Stimulated activated CD8-positive, alpha-beta memory T cell treated with anti-CD3 and anti-CD28 coated beads, Interleukin-15, amount 100 ng/mL, for 48 hours (primary cell): ENCODE data around the gene CFAP43.

Experiments
- DNase-seq, 2 donors: peaks; one replicate each; pipeline ENCODE4 v3.0.0-alpha.2; 2020; ENCODE audit warnings: low read depth in 2 of 2

Gene CFAP43

DNA sequence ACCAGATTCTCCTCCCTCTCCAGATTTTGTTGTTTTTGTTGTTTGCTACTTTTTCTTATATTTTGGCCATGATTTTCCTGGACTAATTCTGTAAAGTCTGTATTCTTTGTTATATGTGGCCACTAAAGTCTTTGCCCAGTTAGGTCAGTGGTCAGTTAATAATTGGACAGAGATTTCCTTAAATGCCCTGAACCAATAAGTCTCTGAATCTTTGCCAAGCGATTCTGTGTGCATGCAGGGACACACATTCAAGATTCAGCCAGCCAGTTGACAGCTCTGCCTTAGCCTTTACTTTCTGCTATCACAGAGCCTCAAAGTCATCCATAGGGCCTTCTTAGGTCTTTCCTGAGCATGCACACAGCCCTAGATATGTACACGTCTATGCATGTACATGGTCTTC, 135.5 kb downstream of the CFAP43 start:
- no peak for DNase-seq

DNA sequence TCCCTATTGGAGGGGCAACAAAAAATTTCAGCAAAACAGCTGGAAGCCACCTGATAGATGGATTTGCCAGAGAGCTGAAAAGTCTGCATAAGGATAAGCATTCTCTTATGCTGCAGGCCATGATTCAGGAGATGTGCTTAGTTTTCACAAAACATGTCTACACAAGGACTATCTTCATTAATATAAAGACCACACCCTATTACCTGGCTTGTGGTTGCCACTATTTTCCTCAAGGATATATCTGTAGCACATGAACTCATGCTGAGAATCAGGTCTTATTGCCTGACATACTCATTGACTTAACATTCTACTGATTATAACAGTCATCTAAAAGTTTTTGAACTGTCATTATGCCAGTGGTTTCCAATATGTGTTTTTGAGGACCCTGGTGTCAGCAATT, 139.4 kb downstream of the CFAP43 start:
- DNase-seq, result no peak

DNA sequence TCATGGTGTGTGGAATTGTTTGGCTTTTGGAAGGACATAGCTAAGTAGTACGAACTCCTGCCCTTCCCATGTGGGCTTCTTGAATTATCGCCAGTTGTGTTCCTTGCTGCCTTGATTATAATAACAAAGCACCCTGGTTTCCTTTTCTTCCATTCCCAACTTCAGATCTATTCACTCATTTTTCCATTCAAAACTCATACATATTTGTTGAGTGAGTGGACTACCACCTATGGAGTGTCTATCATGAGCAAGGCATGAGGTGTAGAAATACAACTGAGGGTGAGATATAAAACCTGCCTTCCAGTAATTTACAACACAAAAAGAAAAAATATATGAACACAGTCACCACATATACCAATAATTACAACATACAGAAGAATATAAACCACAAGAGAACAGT, 141.6 kb downstream of the CFAP43 start:
- no peak for DNase-seq

DNA sequence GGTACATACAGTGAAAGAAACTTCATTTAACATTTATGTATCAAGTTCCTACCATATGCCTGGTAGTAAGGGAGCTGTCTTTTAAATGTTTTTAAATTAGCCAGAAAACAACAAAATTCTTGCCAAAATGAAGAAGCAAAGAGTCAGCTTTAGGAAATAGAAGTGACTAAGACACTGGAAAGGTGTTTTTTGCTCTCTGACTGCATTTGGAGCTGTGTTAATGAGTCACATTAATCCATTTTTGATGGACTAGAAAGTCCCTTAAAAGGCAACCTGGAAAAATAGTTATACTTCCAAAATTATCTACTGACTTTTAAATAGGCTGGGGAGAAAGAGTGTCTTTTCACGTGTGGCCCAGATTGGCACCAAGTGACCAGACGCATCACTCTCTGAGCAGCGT, 142.5 kb downstream of the CFAP43 start:
- no peak for DNase-seq

DNA sequence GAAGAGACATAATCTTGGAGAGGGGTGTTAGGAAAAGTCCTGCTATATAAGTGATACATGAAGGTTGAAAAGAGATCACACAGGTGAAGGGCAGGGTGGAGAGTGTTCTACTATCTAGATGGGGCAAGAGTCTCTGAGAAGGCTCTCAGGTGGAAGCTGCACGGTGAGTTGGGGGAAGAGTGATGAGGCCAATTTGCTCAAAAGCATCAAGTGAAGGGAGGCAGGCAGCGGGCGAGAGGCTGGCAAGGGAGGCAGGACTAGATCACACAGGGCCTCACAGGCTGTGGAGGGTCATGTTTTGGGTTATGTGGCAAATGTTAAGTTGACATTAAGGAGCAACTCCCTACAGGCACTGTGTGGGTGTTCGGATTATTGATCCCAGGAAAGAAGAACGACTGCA, 143.9 kb downstream of the CFAP43 start:
- no peak for DNase-seq

DNA sequence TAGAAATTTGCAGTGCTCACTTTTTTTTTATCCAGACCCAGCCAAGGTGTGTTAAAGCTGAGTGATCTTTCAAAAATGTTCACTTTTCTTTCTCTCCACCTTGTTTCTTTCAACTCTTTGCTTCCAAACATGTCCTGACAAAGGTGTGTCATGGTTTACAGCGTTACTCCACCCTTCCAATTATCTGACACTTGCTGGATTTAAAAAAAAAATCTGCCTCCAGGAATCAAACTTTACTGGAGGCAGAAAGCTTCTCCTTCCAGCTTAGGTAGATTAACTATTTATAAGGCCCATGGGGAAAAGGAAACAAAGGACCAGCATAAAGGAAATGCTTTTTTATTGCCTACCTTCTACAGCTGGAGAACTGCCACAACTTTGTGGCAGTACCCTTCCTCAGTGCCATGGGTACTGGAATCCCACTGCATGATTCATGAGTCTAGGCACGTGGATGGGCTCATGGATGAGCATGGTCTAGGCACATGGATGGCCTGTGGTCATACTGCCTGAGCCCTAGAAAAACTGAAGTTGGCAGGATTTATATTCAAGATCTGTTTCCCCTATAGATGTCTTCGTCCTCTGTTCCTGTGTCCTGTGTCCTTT, 146.3 kb downstream of the CFAP43 start, which contains the start of gene COL17A1:
Gene COL17A1, minus strand, starts transcription at position 80 of the 600 bp plus-strand sequence. CDS start 5,207 bp downstream, outside the sequence.
- DNase-seq, result no peak

DNA sequence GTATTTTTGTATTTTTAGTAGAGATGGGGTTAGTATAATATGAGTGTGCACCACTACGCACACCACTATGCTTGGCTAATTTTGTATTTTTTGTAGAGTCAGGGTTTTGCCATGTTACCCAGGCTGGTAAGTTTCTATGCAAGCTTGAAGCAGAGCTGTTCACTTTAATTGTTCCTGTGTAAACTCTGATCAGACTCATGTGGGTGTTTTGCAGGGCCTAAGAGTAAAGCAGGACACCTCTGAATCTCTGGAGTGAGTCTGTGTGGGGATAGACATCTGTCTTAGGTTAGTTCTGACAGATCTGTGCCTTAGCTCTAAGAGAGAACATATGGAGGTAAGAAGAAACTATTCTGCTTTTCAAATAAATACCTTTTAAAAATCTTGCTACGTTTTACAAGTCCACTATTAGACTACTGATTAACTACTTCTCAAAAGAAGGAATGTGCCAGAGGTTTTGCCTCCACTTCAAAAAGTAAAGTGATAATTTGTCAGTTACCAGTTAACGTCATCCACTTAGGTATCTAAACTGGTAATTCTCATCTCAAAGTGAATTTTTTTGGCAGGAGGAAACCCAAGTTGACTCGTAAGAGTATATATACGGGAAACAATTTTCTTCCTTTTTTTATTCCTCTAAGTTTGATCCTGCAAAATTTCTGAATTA, 147.6 kb downstream of the CFAP43 start:
- no peak for DNase-seq

DNA sequence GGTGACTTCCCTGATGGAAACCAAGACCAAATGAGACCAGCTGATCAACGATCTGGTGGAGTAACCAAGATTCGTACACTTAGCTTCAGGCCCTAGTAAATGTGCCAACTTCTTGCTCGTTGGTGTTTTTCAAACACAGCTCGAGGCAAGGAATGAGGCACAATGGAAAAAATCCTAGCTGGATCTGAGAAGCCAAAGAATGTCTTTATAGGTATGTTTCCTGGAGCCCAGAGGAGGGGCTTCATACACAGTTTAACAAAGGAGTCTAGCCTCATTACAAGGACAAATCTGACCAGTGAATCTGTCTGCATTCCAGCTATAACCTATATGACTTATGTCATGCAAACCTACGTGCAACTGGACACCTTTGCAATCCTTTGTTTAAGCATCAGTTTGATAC, 150.2 kb downstream of the CFAP43 start:
- DNase-seq, result no peak

DNA sequence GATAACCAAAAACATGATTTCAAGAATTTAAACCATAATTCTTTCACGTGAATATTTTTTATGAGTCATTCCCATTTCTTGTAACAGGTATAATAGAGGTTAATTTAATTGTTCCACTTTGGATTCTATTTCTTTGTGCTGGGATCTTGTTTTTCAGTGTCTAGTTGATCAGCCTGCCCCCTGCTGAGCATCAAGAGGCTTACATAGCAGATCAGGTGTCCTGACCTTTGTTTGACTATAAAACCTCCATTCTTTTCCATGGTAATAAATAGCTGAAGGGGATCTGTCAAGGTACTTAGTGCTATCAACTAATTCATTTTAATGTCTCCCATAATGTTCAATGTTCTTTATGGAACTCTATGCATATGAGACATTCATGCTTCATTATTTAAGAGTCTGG, 151.4 kb downstream of the CFAP43 start:
- DNase-seq, result no peak
